Heart right ventricle (tissue), 16 donors: Measurements from ENCODE around the gene CHAD. TPM values are rescaled to one million over a fixed set of nuclear protein-coding genes. Genes with fewer than 3 reads are reported as not detected.

Experiments used
- ATAC-seq, 8 donors: fragments of 200-7000 bp; cut with Tn5 transposase; one replicate each; pipeline ENCODE4 v1.9.1; 2020; ENCODE audit warnings: mild to moderate bottlenecking in 8 of 8, moderate library complexity in 8 of 8, moderate number of reproducible peaks in 1 of 8
- DNase-seq, 2 donors: peaks; one replicate each; pipeline ENCODE4 v3.0.0-alpha.2; 2020
- H3K27ac ChIP-seq, 10 donors: fragments of 200-600 bp; sonication (generic) in 2 of 10; one replicate each; pipeline versions ENCODE4 v1.5.0 to v1.8.0; 2020 to 2022; ENCODE audit warnings: mild to moderate bottlenecking in 3 of 10
- H3K27me3 ChIP-seq, 7 donors: fragments of 200-600 bp; one replicate each; pipeline ENCODE4 v1.8.0; 2021 to 2022; ENCODE audit warnings: mild to moderate bottlenecking in 2 of 7
- H3K36me3 ChIP-seq, 9 donors: fragments of 200-600 bp; sonication (generic) in 1 of 9; one replicate each; pipeline versions ENCODE4 v1.5.0 to v1.8.0; 2020 to 2022; ENCODE audit warnings: mild to moderate bottlenecking in 2 of 9
- H3K4me1 ChIP-seq, 9 donors: fragments of 200-600 bp; sonication (generic) in 1 of 9; one replicate each; pipeline versions ENCODE4 v1.5.0 to v1.8.0; 2020 to 2022; ENCODE audit warnings: mild to moderate bottlenecking in 4 of 9
- H3K4me3 ChIP-seq, 10 donors: fragments of 200-600 bp; sonication (generic) in 2 of 10; one replicate each; pipeline versions ENCODE4 v1.5.0 to v1.8.0; 2020 to 2022; ENCODE audit warnings: mild to moderate bottlenecking in 7 of 10, moderate library complexity in 2 of 10
- H3K9me3 ChIP-seq, 11 donors: fragments of 200-600 bp in 10 of 11; sonication (generic) in 2 of 11; one replicate each; pipeline versions ENCODE4 v1.5.0 to v1.8.0; 2013 to 2022; ENCODE audit warnings: mild to moderate bottlenecking in 2 of 11, control low read depth in 1 of 11, moderate library complexity in 1 of 11
- WGBS, 2 donors: extraction: QIAGEN DNeasy Blood & Tissue Kit; methylation state at CpG; one replicate each; pipeline ENCODE4 v1.1.7; 2013; ENCODE audit warnings: inconsistent platforms in 1 of 2; 5-methylcytosine and 5-hydroxymethylcytosine counted together
- intact Hi-C, 10 donors: fragments of 100-400 bp; cut with DNase I; formaldehyde crosslinking; loops; one replicate each; pipeline versions ENCODE4 v1.11.1 to v1.14.2; 2022
- polyA plus RNA-seq, 2 donors: library from polyadenylated mRNA; stranded (reverse); fragments of 200-250 nt; gene quantifications; one replicate each; pipeline ENCODE4 v1.2.3, GENCODE V29; 2013
- total RNA-seq, 10 donors: library from RNA; stranded (reverse); fragmentation: NEBNext Ultra II Directional in 3 of 10; extraction: Animal tissue kit (Norgen Biotek cat#: 25700) in 3 of 10; gene quantifications; one replicate each; pipeline versions ENCODE4 v1.2.1 to v1.2.4, GENCODE V29; 2021 to 2023
- TF ChIP-seq, protein P1 (sequence below), 9 donors: fragments of 200-600 bp; sonication (generic) in 2 of 9; IDR thresholded peaks; one replicate each; pipeline versions ENCODE4 v1.5.0 to v1.8.0; 2021 to 2022; ENCODE audit warnings: antibody characterized with exemption in 9 of 9, mild to moderate bottlenecking in 5 of 9, moderate library complexity in 1 of 9
- donor health status: Arrhythmogenic right ventricular cardiomyopathy.
- donor health status: ischemic (EF 13 %, LVEDD 7.1; RV severe dilation, severe dysfunction).
- donor health status: healthy with polysubstance abuse.
- donor health status: DM: no; HTN: yes; CAD: no.
- donor health status: DM: no; HTN: no; CAD: no.
- donor health status: ischemic (EF 25% LVEDD 6.9; RV normal size, moderate dysfunction).
- donor health status: ischemic (EF 25% LVEDD 5.7; RV mildly dilated, moderate dysfunction).
- donor health status: healthy.
- donor health status: DM: yes; HTN: yes; CAD: no.
- donor health status: Ischemic cardiomyopathy.
- donor health status: ischemic (EF 35%, LVEDD 5.7; RV mildly dilated, moderate dysfunction).
- donor health status: nonischemic (EF 11% LVEDD 7.7; RV severe dilation, severe dysfunction).
- donor health status: DM: yes; HTN: yes; CAD: no.
- donor health status: PGD.
- donor health status: ischemic (EF 29% LVEDD 5.4; RV normal size, mild dysfunction).
- donor health status: nonischemic (EF 23%, LVEDD 6.1; RV moderate dilation, normal function).

The CHAD gene
- total and polyA plus RNA-seq, 12 donors: 0.13 to 0.74 (median 0.32) TPM; not detected in 8

- WGBS, 2 donors: 86 to 91% methylated on average over 10 of the region's 10 CpGs
- no peak for ATAC-seq
- TF ChIP-seq, protein P1, sequence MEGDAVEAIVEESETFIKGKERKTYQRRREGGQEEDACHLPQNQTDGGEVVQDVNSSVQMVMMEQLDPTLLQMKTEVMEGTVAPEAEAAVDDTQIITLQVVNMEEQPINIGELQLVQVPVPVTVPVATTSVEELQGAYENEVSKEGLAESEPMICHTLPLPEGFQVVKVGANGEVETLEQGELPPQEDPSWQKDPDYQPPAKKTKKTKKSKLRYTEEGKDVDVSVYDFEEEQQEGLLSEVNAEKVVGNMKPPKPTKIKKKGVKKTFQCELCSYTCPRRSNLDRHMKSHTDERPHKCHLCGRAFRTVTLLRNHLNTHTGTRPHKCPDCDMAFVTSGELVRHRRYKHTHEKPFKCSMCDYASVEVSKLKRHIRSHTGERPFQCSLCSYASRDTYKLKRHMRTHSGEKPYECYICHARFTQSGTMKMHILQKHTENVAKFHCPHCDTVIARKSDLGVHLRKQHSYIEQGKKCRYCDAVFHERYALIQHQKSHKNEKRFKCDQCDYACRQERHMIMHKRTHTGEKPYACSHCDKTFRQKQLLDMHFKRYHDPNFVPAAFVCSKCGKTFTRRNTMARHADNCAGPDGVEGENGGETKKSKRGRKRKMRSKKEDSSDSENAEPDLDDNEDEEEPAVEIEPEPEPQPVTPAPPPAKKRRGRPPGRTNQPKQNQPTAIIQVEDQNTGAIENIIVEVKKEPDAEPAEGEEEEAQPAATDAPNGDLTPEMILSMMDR (IDR thresholded peaks at IDR 0.05): no peak
- Histone ChIP-seq H3K4me1 (peaks cover 0 to 16% (median 0%) of the 10 kb centered on the region in 9 donors), H3K9me3 (no peaks in the 10 kb centered on the region), H3K36me3 (peaks cover 0 to 3% (median 0%) of the 10 kb centered on the region in 9 donors), H3K27ac (no peak overlapping the region), H3K4me3 (no peak overlapping the region), H3K27me3 (no peaks in the 10 kb centered on the region)
- intact Hi-C loops: no loop called here
- DNase-seq: no peak
These were observed 15.9 kb downstream of the CHAD start for GRCh38 chr17:50452630-50453300.

GRCh38 chr17:50451943-50452629 is 16.6 kb downstream of the CHAD start:
- TF ChIP-seq, protein P1 (IDR thresholded peaks at IDR 0.05): no peak
- Histone ChIP-seq H3K36me3 (peaks cover 0 to 3% (median 0%) of the 10 kb centered on the region in 9 donors), H3K4me1 (peaks cover 0 to 16% (median 0%) of the 10 kb centered on the region in 9 donors), H3K27me3 (no peaks in the 10 kb centered on the region), H3K27ac (no peak overlapping the region), H3K9me3 (no peaks in the 10 kb centered on the region), H3K4me3 (no peak overlapping the region)
- DNase-seq (no peak), ATAC-seq (no peak)
- intact Hi-C loops: no loop called here
- 79 to 86% methylated on average over 7 of the region's 7 CpGs for WGBS, 2 donors

DNA sequence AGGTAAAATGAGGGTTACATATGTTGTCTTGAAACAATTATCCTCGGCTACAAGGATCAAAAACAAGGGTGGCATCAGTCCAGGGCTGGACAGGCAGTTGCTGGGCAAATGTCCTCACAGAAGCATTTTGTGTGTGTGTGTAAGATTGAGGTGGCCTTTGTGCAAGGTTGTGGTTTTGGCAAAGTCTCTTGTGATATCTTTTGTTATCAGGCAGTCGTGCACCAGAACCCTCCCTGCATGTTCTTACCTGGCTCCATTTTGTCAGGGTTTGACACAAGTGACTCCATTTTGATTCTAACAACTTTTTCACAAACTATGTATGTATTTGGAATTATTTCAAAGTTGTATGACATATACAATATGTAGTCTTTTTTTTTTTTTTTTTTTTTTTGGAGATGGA is 20.0 kb downstream of the CHAD start:
- Histone ChIP-seq H3K36me3 (peaks cover 0 to 3% (median 0%) of the 10 kb centered on the region in 9 donors), H3K4me3 (no peak overlapping the region), H3K27me3 (no peaks in the 10 kb centered on the region), H3K9me3 (no peaks in the 10 kb centered on the region), H3K4me1 (peaks cover 0 to 19% (median 6%) of the 10 kb centered on the region in 9 donors), H3K27ac (no peak overlapping the region)
- DNase-seq (no peak), ATAC-seq (no peak)
- TF ChIP-seq, protein P1 (IDR thresholded peaks at IDR 0.05): no peak
- intact Hi-C loops: no loop called here
- 53 to 60% methylated on average over 2 of the region's 2 CpGs for WGBS, 2 donors

GRCh38 chr17:50447870-50448595 is 20.6 kb downstream of the CHAD start:
- Histone ChIP-seq H3K4me1 (peaks cover 0 to 25% (median 12%) of the 10 kb centered on the region in 9 donors), H3K27ac (no peak overlapping the region), H3K36me3 (peaks cover 0 to 3% (median 0%) of the 10 kb centered on the region in 9 donors), H3K4me3 (no peak overlapping the region), H3K9me3 (no peaks in the 10 kb centered on the region), H3K27me3 (no peaks in the 10 kb centered on the region)
- ATAC-seq (peak in 6 of 8 donors; percentile 11 to 79 (median 61)), DNase-seq (no peak)
- TF ChIP-seq, protein P1 (IDR thresholded peaks at IDR 0.05): no peak
- intact Hi-C loops: no loop called here
- 74 to 76% methylated on average over 7 of the region's 7 CpGs for WGBS, 2 donors
